MV-4-11 (cell line): Measurements from ENCODE around the gene ARHGEF16.
A peak's percentile ranks its signal among the peaks of the same experiment; 100 is the strongest.

ENCODE experiments used
- DNase-seq: peaks from one replicate; lab custom pipeline; 2025; lab: John Stamatoyannopoulos, UW

The ARHGEF16 gene

GRCh38 chr1:3438661-3439180 lies 15.7 kb upstream of the ARHGEF16 start:
- no peak for DNase-seq

- no peak for DNase-seq
Measured at GRCh38 chr1:3439346-3440299, 14.8 kb upstream of the ARHGEF16 start.

GRCh38 chr1:3440300-3440681 lies 14.2 kb upstream of the ARHGEF16 start:
- DNase-seq = no peak

- no peak for DNase-seq
Measured at GRCh38 chr1:3440711-3441409, 13.6 kb upstream of the ARHGEF16 start.

- no peak for DNase-seq
Measured at GRCh38 chr1:3441410-3441847, 13.0 kb upstream of the ARHGEF16 start.

- no peak for DNase-seq
Measured at GRCh38 chr1:3441880-3442279, 12.6 kb upstream of the ARHGEF16 start.

- DNase-seq = no peak
Measured at GRCh38 chr1:3442331-3442730, 12.1 kb upstream of the ARHGEF16 start.

- DNase-seq = no peak
Measured at GRCh38 chr1:3442901-3443300, 11.6 kb upstream of the ARHGEF16 start.

GRCh38 chr1:3443807-3444206 lies 10.7 kb upstream of the ARHGEF16 start:
- no peak for DNase-seq

- DNase-seq = no peak
Measured at GRCh38 chr1:3444298-3444697, 10.2 kb upstream of the ARHGEF16 start.

- DNase-seq = no peak
Measured at GRCh38 chr1:3444736-3445135, 9.7 kb upstream of the ARHGEF16 start.

GRCh38 chr1:3450202-3450863 lies 4.1 kb upstream of the ARHGEF16 start:
- DNase-seq = no peak

- DNase-seq = no peak
Measured at GRCh38 chr1:3450983-3451382, 3.5 kb upstream of the ARHGEF16 start.

GRCh38 chr1:3451994-3452865 lies 2.2 kb upstream of the ARHGEF16 start:
- DNase-seq = no peak

- DNase-seq = no peak
Measured at GRCh38 chr1:3452866-3453175, 1.6 kb upstream of the ARHGEF16 start.

GRCh38 chr1:3453203-3453761 lies 1.2 kb upstream of the ARHGEF16 start:
- DNase-seq = peak; percentile 51

GRCh38 chr1:3454811-3455618 lies 550 bp downstream of the ARHGEF16 start:
- DNase-seq = no peak

- no peak for DNase-seq
Measured at GRCh38 chr1:3455670-3456448, 1.4 kb downstream of the ARHGEF16 start.

GRCh38 chr1:3456449-3456963 lies 2.0 kb downstream of the ARHGEF16 start:
- no peak for DNase-seq
